ENCODE results near the gene SOD3.

SOD3 gene

DNA sequence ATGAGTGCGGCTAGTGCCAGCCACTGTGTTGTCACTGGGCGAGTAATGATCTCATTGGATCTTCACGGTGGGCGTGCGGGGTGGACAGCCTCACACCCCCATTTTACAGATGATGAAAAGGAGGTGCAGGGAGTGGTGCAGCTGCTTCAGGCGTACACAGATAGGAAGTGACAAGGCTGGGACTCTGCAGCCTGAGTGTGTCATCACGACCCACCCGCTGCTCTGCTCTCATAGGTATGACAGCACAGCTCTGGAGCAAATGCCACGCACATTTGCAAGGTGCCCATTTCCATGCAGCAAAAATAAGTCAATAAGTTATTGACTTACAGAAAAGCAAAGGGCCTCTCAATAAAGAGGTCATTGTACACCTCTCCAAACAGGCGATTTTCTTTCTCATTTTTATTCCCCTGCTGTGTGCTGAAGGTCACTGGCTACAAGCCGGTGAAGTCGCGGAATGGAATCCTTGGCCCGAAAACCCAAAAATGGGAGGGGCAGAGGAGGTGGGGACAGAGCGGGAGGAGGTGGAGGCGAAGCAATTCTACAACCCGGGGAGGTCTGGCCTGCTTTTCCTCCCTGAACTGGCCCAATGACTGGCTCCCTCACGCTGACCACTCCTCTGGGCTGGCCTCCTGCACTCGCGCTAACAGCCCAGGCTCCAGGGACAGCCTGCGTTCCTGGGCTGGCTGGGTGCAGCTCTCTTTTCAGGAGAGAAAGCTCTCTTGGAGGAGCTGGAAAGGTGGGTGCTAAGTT lies at the start of gene SOD3:
Gene SOD3, plus strand, starts transcription at position 658 of the 750 bp plus-strand sequence. CDS start 3,949 bp downstream, outside the sequence.
- DNase-seq = peak in 1 of 2 donors; percentile 35

DNA sequence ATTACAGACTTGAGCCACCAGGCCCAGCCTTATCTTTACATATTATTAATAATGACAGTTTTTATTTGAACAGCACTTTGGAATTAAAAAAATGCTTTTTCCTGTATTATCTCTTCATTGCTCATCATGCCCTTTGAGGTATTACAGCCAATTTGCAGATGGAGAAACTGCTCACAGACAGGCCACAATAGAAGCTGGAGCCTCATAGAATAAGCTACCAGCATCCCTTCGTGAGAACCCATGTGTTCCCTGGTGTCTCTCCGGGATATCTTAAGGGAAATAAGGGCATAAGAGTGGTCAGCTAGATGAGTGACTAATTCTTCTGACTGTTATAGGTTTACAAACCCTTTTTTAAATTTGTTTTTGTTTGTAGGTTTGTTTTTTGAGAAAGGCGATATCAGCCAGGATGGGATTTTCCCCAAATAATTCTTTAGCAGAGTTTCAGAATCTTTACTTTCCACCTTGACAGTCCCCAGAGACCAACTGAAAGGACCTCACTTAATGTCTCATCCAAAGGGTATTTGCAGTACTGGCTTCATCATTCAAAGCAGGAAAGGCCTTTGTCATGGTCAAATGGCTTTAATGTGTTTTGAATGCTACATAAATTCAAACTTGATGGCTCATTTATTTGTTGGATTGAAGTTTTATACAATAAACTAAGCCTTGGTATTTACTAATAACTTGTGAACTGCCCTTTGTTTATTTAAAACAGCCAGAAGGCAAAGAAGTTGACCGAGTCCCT lies 48.0 kb upstream of the SOD3 start:
- no peak for DNase-seq

GRCh38 chr4:24748023-24748422 lies 47.4 kb upstream of the SOD3 start:
- DNase-seq = no peak

- no peak for DNase-seq
These were observed 46.5 kb upstream of the SOD3 start for GRCh38 chr4:24748758-24749350.

DNA sequence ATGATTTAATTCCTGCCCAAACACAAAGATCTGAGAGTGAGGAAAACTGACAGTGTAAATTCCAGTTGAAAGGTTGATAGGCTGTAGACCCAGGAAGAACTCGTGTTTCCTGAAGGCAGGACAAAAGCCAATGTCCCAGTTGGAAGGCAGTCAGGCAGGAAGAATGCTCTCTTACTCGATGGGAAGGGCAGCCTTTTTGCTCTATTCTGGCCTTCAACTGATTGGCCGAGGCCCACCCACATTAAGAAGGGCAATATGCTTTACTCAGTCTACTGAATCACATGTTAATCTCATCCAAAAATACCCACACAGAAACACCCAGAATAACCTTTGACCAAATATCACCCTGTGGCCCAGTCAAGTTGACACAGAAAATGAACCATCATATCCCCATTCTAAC lies 45.3 kb upstream of the SOD3 start:
- no peak for DNase-seq

DNA sequence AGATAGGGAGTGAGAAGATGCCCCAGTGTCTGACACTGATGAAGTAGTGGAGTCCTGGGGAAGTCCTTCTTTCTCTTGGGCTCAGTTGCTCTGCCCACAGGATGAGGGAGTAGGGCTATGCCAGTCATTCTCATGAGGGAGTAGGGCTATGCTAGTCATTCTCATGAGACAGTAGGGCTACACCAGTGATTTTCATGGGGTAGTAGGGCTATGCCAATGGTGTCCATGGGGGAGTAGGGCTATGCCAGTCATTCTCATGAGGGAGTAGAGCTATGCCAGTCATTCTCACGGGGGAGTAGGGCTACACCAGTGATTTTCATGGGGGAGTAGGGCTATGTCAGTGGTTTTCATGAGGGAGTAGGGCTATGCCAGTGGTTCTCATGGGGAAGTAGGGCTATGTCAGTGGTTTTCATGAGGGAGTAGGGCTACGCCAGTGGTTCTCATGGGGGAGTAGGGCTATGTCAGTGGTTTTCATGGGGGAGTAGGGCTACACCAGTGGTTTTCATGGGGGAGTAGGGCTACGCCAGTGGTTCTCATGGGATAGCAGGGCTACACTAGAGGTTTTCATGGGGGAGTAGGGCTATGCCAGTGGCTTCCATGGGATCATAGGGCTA lies 43.3 kb upstream of the SOD3 start:
- DNase-seq = peak; percentile 20 to 63

DNA sequence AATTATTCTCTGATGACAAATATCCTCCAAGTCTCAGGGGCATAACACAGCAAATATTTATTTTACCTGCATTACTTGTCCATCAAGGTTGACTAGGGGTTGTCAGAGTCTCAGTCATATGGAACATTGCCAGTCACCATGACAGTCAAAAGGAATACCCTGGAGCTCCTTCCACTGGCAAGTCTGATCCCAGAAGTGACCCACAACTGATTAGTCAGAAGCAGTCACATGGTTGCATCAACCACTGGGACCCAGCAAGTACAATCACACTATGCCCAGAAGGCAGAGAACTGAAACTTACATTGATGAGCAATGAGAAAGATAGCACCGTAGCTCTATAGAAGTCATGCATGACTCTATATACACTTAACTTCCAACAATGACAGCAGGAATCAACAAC lies 41.9 kb upstream of the SOD3 start:
- peak; percentile 30 to 54 for DNase-seq

DNA sequence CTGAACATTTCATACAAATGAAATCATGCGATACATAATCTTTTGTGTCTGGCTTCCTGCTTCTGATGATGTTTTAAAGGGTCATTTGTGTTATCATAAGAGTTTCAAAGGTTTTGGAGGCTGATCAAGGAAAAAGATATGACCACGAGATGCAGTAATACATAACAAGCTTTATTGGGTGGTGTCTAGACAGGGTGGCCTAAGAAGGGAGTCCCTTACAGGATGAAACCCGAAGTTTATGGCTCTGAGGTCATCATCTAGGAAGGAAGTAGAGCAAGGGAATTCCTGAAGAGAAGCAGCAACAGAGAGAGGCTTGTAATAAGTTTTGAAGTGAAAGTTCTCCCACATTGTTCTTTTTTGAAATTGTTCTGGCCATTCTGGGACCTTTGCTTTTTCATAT lies 40.8 kb upstream of the SOD3 start:
- DNase-seq = peak; percentile 38 to 65

GRCh38 chr4:24763631-24764297 lies 31.6 kb upstream of the SOD3 start:
- DNase-seq = no peak

DNA sequence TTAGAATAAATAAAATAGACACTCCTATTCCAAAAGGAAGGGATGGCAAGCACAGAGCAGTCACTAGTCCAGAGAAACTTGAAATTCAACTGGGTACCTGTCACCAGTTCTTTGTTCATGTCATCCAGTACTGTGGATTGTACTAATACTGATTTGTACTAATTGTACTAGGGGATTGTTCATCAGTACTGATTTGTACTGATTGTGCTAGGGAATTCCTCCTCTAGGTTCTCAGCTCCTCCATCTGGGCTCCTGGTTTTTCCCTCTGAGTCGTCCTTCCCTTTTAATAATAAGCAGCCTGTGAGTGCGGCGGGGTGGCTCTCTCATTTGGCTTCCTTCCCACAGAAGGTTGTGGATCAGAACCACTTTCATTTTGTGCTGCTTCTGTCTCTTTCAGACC lies 31.0 kb upstream of the SOD3 start:
- peak; percentile 31 to 60 for DNase-seq

GRCh38 chr4:24765376-24765988 lies 29.9 kb upstream of the SOD3 start:
- no peak for DNase-seq

GRCh38 chr4:24768006-24768405 lies 27.4 kb upstream of the SOD3 start:
- no peak for DNase-seq

GRCh38 chr4:24768604-24769003 lies 26.8 kb upstream of the SOD3 start:
- no peak for DNase-seq

DNA sequence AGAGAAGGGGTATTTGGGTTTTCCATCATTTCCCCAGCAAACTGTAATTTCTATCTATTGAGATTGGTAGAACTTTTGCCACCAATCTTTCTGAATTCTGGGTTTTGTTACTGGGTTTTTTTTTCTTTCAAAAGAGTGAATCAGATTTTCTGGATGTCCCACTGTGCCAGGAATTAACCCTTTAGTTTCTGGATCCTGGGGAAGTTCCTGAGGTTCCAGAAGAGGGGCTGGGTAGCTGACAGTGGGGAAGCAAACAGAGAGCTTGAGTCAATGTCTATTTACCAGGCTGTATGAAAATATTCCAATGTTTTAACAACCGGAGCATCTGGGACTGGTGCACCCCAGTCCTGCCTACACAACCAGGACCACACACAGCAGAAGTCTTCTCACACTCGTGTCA lies 25.8 kb upstream of the SOD3 start:
- no peak for DNase-seq

DNA sequence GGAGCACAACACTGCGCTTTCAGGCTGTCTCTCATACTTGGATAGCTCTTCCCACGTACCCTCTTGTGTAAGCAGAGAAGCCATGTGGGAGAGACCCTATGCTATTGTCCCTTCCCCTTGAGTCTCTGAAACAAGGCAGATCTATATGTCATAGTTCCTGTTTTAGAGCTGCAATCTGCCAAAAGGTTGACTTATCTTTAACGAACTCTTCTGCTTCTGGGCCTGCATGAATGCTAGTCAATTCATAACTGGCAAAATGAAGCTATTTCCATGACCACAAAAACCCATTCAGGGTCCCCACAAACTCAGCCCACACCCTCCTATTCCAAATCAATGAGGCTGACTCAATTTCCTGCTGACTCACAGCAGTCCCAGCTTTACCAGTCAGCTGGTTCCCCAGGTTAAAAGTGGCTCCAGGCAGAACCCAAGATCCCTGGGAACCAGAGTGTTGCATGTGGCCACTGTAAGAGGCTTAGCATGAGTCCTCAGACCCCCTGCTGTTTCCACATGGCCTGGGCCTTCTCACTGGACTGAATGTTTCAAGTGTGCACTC lies 25.3 kb upstream of the SOD3 start:
- peak; percentile 43 to 75 for DNase-seq

DNA sequence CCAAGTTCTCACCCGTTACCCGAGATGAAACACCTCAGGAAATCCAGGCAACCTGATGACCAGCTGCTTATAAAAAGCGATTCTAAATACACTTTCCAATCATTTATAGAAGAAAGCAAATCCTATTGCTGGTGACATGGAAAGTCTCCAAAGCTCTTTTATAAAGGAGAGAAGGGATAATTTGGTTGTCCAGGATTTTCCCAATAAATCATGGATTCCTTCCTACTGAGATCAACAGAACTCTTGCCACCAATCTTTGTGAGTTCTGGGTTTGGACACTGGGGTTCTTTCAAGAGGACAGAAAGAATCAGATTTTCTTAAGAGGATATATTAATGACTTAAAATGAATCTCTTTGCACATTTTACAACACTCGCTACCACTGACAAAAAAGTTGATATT lies 24.7 kb upstream of the SOD3 start:
- no peak for DNase-seq

GRCh38 chr4:24771241-24771640 lies 24.1 kb upstream of the SOD3 start:
- DNase-seq = no peak

DNA sequence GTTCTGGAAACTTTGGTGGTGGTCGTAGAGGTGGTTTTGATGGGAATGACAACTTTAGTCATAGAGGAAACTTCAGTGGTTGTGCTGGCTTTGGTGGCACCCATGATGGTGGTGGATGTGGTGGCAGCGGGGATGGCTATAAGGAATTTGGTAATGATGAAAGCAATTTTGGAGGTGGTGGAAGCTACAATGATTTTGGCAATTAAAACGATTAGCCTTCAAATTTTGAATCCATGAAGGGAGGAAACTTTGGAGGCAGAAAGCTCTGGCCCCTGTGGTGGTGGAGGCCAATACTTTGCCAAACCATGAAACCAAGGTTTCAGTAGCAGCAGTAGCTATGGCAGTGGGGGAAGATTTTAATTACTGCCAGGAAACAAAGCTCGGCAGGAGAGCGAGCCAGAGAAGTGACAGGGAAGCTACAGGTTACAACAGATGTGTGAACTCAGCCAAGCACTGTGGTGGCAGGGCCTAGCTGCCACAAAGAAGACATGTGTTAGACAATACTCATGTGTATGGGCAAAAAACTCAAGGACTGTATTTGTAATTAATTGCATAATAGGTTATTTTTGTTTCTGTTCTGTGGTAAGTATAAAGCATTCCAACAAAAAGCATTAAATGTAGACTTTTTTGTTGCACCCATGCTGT lies 23.2 kb upstream of the SOD3 start:
- DNase-seq = no peak

- DNase-seq = no peak
These were observed 22.4 kb upstream of the SOD3 start for GRCh38 chr4:24772952-24773351.

DNA sequence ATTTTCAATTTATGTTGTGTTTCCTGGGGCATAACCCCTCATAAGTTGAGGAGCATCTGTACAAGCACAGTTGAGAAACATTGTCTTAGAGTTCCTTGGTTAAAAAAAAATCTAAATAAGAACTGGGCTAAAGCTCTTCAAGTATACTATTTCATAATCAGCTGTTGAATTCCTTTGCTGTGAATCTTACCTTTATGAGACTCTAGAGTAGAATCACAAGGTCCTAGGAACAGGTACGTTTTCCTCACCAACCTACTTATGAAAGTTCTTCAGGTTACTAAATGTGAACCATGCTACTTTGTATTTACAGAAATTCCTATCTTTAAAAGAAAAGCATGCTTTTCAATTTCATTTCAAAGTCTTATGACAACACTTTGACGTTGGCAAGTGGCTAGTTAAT lies 20.9 kb upstream of the SOD3 start:
- DNase-seq = no peak

GRCh38 chr4:24775032-24775605 lies 20.3 kb upstream of the SOD3 start:
- no peak for DNase-seq
